B cell (primary cell): ENCODE measurements around the gene CEACAM21. TPM values are rescaled to one million over a fixed set of nuclear protein-coding genes. Genes with fewer than 3 reads are reported as not detected.

Source experiments
- ATAC-seq: fragments of 200-7000 bp; cut with Tn5 transposase; one replicate; pipeline ENCODE4 v1.10.0; 2021; ENCODE audit warnings: low read depth, mild to moderate bottlenecking, moderate number of reproducible peaks, moderate library complexity
- CTCF ChIA-PET: fragments of 350-600 bp; sonication (Branson Sonifier 250); formaldehyde crosslinking; loops from one replicate; lab custom pipeline; 2021; ENCODE audit warnings: antibody characterized with exemption, inconsistent platforms; lab: Charles Lee
- POLR2A ChIA-PET: fragments of 350-600 bp; sonication (Branson Sonifier 250); formaldehyde crosslinking; loops from one replicate; lab custom pipeline; 2021; ENCODE audit warnings: antibody characterized with exemption; lab: Charles Lee
- DNase-seq: peaks from one replicate; pipeline ENCODE4 v3.0.0; 2013
- H2AFZ ChIP-seq: 2 replicates; pipeline ENCODE4 v1.6.1; 2012; ENCODE audit warnings: mild to moderate bottlenecking, low read depth, low read length; ENCODE audit not compliant: insufficient read depth, poor library complexity, severe bottlenecking
- H3K27ac ChIP-seq, 2 donors: 1 replicate in 1 of 2; 2 replicates in 1 of 2; pipeline ENCODE4 v1.5.1; 2012 to 2013; ENCODE audit warnings: low read length in 2 of 2, mild to moderate bottlenecking in 2 of 2, moderate library complexity in 1 of 2
- H3K27me3 ChIP-seq, 4 experiments: fragments of 200-600 bp in 1 of 4; sonication (generic) in 1 of 4; replicated peaks in 1 of 4; 1 replicate in 2 of 4; 2 replicates in 2 of 4; pipeline versions ENCODE4 v1.6.1 to v1.7.0; 2013 to 2016; ENCODE audit warnings: low read length in 3 of 4, mild to moderate bottlenecking in 2 of 4, mixed read lengths in 1 of 4, moderate library complexity in 1 of 4; ENCODE audit not compliant: insufficient read depth in 4 of 4, control insufficient read depth in 3 of 4; ENCODE audit errors: control extremely low read depth in 1 of 4
- H3K36me3 ChIP-seq, 2 experiments: replicated peaks in 1 of 2; 1 replicate in 1 of 2; 2 replicates in 1 of 2; pipeline versions ENCODE4 v1.6.1 to v1.7.1; 2013; ENCODE audit warnings: low read length in 1 of 2; ENCODE audit not compliant: insufficient read depth in 2 of 2, control insufficient read depth in 1 of 2; ENCODE audit errors: control extremely low read depth in 1 of 2, extremely low read depth in 1 of 2
- H3K4me1 ChIP-seq, 2 donors: fragments of 200-600 bp in 1 of 2; sonication (generic) in 1 of 2; 1 replicate in 1 of 2; 2 replicates in 1 of 2; pipeline versions ENCODE4 v1.5.1 to v1.6.1; 2013 to 2017; ENCODE audit warnings: low read length in 2 of 2; ENCODE audit not compliant: control insufficient read depth in 2 of 2, insufficient read depth in 2 of 2
- H3K4me2 ChIP-seq: replicated peaks from 2 replicates; pipeline ENCODE3; 2012; ENCODE audit warnings: mild to moderate bottlenecking, low read depth, low read length; ENCODE audit not compliant: poor library complexity, severe bottlenecking
- H3K4me3 ChIP-seq, 5 experiments: fragments of 200-600 bp in 1 of 5; sonication (generic) in 1 of 5; 1 replicate in 3 of 5; 2 replicates in 2 of 5; pipeline versions ENCODE4 v1.5.1 to v1.7.0; 2011 to 2016; ENCODE audit warnings: low read length in 4 of 5, mild to moderate bottlenecking in 4 of 5, low read depth in 2 of 5, control low read depth in 1 of 5, moderate library complexity in 1 of 5; ENCODE audit not compliant: insufficient read depth in 1 of 5; ENCODE audit errors: control extremely low read depth in 1 of 5, extremely low read depth in 1 of 5
- H3K79me2 ChIP-seq: fragments of 200-600 bp; sonication (generic); one replicate; pipeline ENCODE4 v1.6.0; 2016; ENCODE audit warnings: low read length; ENCODE audit not compliant: control insufficient read depth, insufficient read depth
- H3K9ac ChIP-seq: fragments of 200-600 bp; sonication (generic); 2 replicates; pipeline ENCODE4 v1.6.1; 2017; ENCODE audit warnings: mild to moderate bottlenecking, low read length, moderate library complexity
- H3K9me3 ChIP-seq, 3 donors: one replicate each; pipeline versions ENCODE4 v1.6.1 to v1.7.1; 2013; ENCODE audit warnings: low read length in 2 of 3; ENCODE audit not compliant: control insufficient read depth in 2 of 3, insufficient read depth in 1 of 3; ENCODE audit errors: control extremely low read depth in 1 of 3
- H4K20me1 ChIP-seq: 2 replicates; pipeline ENCODE4 v1.6.0; 2012; ENCODE audit warnings: mild to moderate bottlenecking, low read length; ENCODE audit not compliant: insufficient read depth, control insufficient read depth, poor library complexity, severe bottlenecking
- H3K27ac Mint-ChIP-seq: one replicate; pipeline ENCODE4 v1.8.0; 2021; ENCODE audit warnings: mixed read lengths
- H3K27me3 Mint-ChIP-seq: one replicate; pipeline ENCODE4 v1.8.0; 2021; ENCODE audit warnings: mixed read lengths
- H3K4me1 Mint-ChIP-seq: one replicate; pipeline ENCODE4 v1.8.0; 2021; ENCODE audit warnings: mixed read lengths
- H3K4me3 Mint-ChIP-seq: one replicate; pipeline ENCODE4 v1.8.0; 2021; ENCODE audit warnings: mixed read lengths
- H3K9me3 Mint-ChIP-seq: one replicate; pipeline ENCODE4 v1.8.0; 2022; ENCODE audit warnings: mixed read lengths; ENCODE audit not compliant: insufficient read depth
- CTCF ChIP-seq: fragments of 200-600 bp; IDR thresholded peaks from one replicate; pipeline ENCODE4 v1.8.0; 2022; ENCODE audit warnings: antibody characterized with exemption, mild to moderate bottlenecking
- EZH2 ChIP-seq: IDR thresholded peaks from 2 replicates; pipeline ENCODE4 v1.6.1; 2012; ENCODE audit warnings: borderline replicate concordance, low read depth, mild to moderate bottlenecking, moderate library complexity, low read length; ENCODE audit not compliant: insufficient read depth, poor library complexity, severe bottlenecking
- WGBS: methylation state at CpG from one replicate; pipeline ENCODE4 v1.1.5; 2013; ENCODE audit warnings: missing lambda C conversion rate; ENCODE audit not compliant: insufficient coverage; 5-methylcytosine and 5-hydroxymethylcytosine counted together
- intact Hi-C: fragments of 100-400 bp; cut with micrococcal nuclease; formaldehyde crosslinking; loops from one replicate; pipeline ENCODE4 v1.10.0; 2022
- polyA plus RNA-seq: library from polyadenylated mRNA; depleted of rRNA; stranded (reverse); fragments of >200 nt; gene quantifications from 2 replicates; pipeline ENCODE4 v1.2.3, GENCODE V29; 2012
- total RNA-seq, 2 donors: library from RNA; stranded (reverse); fragments of 120-200 nt in 1 of 2; gene quantifications; 1 replicate in 1 of 2; 2 replicates in 1 of 2; pipeline versions ENCODE4 v1.2.3 to v1.2.4, GENCODE V29; 2013 to 2022

Gene CEACAM21
- total and polyA plus RNA-seq, 2 donors (not counting 1 experiment from before 2014, with no cell fraction given) = 18.9 to 27.3 TPM

GRCh38 chr19:41623360-41623759 is 47.4 kb downstream of the CEACAM21 start:
- Histone ChIP-seq H2AFZ (no peak overlapping the region), H3K4me3 (no peak overlapping the region), H3K9ac (no peak overlapping the region), H3K27me3 (peaks cover 0 to 17% (median 4%) of the 10 kb centered on the region in 4 experiments), H3K9me3 (peaks cover 0 to 6% (median 0%) of the 10 kb centered on the region in 3 donors), H4K20me1 (no peaks in the 10 kb centered on the region), H3K27ac (no peak overlapping the region), H3K36me3 (no peaks in the 10 kb centered on the region), H3K79me2 (no peaks in the 10 kb centered on the region), H3K4me1 (no peaks in the 10 kb centered on the region), H3K4me2 (no peak overlapping the region)
- Mint-ChIP-seq H3K4me3 (no peak overlapping the region), H3K27me3 (peaks cover 24% of the 10 kb centered on the region), H3K9me3 (no peaks in the 10 kb centered on the region), H3K27ac (no peak overlapping the region), H3K4me1 (no peaks in the 10 kb centered on the region)
- ChIA-PET POLR2A (no interaction called here), CTCF (no interaction called here)
- intact Hi-C loops = no loop called here
- TF ChIP-seq EZH2 (no peak), CTCF (no peak)
- 25% methylated on average over 2 of the region's 4 CpGs for WGBS
- DNase-seq (no peak), ATAC-seq (no peak)

- no peak overlapping the region for H2AFZ ChIP-seq
- H3K4me3 Mint-ChIP-seq = no peak overlapping the region
- no peak overlapping the region for H3K27ac ChIP-seq
- H3K4me1 Mint-ChIP-seq = no peaks in the 10 kb centered on the region
- no peaks in the 10 kb centered on the region for H3K79me2 ChIP-seq
- H3K4me3 ChIP-seq = peak overlapping the region in 1 of 5 experiments; percentile 15
- no peaks in the 10 kb centered on the region for H3K9me3 Mint-ChIP-seq
- no peak overlapping the region for H3K9ac ChIP-seq
- WGBS = 66% methylated on average over 3 of the region's 7 CpGs
- no peak overlapping the region for H3K4me2 ChIP-seq
- CTCF ChIA-PET = no interaction called here
- peaks cover 0 to 7% (median 0%) of the 10 kb centered on the region in 3 donors for H3K9me3 ChIP-seq
- no peak for ATAC-seq
- DNase-seq = no peak
- peaks cover 0 to 18% (median 5%) of the 10 kb centered on the region in 4 experiments for H3K27me3 ChIP-seq
- intact Hi-C loops = no loop called here
- POLR2A ChIA-PET = no interaction called here
- no peaks in the 10 kb centered on the region for H4K20me1 ChIP-seq
- no peaks in the 10 kb centered on the region for H3K4me1 ChIP-seq
- no peak overlapping the region for H3K27ac Mint-ChIP-seq
- no peaks in the 10 kb centered on the region for H3K36me3 ChIP-seq
- H3K27me3 Mint-ChIP-seq = peaks cover 29% of the 10 kb centered on the region
- no peak for TF ChIP-seq EZH2
- no peak for TF ChIP-seq CTCF
Measured at GRCh38 chr19:41624515-41624914, 48.5 kb downstream of the CEACAM21 start.
